ENCODE results near the gene PARVB.
"Not testable (repeated sequence)": the region's sequence is repeated elsewhere in the genome, so short reads cannot be mapped to it uniquely, and the experiment has no call there.

The PARVB gene

DNA sequence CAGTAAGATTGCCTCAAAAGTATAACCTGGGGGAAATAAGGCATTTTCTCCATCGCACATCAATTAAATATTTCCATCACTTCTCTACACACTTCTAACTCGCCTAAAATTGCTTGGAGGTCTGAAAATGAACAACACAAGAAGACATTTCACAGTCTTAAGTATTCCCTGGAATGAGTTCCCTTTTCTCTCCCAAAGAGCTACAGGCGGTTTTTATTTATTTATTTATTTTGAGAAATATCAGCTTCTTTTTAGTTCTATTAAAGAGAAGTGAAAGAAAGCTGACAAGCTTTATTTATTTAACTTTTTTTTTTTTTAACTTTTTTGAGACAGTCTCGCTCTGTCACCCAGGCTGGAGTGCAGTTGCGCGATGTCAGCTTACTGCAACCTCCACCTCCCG, 11.5 kb upstream of the PARVB start:
- no peak overlapping the region for H3K4me3 ChIP-seq (ENCODE audit: control insufficient read depth, low read depth, low read length)
- TF ChIP-seq, protein P1, sequence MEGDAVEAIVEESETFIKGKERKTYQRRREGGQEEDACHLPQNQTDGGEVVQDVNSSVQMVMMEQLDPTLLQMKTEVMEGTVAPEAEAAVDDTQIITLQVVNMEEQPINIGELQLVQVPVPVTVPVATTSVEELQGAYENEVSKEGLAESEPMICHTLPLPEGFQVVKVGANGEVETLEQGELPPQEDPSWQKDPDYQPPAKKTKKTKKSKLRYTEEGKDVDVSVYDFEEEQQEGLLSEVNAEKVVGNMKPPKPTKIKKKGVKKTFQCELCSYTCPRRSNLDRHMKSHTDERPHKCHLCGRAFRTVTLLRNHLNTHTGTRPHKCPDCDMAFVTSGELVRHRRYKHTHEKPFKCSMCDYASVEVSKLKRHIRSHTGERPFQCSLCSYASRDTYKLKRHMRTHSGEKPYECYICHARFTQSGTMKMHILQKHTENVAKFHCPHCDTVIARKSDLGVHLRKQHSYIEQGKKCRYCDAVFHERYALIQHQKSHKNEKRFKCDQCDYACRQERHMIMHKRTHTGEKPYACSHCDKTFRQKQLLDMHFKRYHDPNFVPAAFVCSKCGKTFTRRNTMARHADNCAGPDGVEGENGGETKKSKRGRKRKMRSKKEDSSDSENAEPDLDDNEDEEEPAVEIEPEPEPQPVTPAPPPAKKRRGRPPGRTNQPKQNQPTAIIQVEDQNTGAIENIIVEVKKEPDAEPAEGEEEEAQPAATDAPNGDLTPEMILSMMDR (IDR thresholded peaks at IDR 0.05; ENCODE audit: control insufficient read depth, insufficient read depth, low read depth, low read length, missing control alignments) = no peak
- no peak for DNase-seq (ENCODE audit: low read depth)

DNA sequence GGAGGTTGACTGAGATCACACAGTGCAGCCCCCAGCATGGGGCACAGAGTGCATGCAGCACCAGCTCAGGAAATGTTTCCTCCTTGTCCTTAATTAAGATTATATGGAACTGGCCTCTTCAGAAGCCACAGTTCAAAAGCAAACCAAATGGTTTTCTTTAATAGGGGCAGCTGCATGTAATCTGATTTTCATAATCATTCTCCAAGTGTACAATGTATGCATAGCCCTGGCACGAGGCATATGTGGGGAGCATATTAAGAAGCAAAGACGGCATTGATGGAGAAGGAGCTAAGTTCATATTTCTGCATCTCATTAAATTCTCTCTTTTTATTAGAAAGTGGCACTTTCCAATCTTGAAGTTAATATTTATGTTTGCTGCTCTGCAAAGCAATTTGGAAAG, 9.9 kb upstream of the PARVB start:
- TF ChIP-seq, protein P1 (IDR thresholded peaks at IDR 0.05; ENCODE audit: control insufficient read depth, insufficient read depth, low read depth, low read length, missing control alignments) = no peak
- no peak for DNase-seq (ENCODE audit: low read depth)
- no peak overlapping the region for H3K4me3 ChIP-seq (ENCODE audit: control insufficient read depth, low read depth, low read length)

DNA sequence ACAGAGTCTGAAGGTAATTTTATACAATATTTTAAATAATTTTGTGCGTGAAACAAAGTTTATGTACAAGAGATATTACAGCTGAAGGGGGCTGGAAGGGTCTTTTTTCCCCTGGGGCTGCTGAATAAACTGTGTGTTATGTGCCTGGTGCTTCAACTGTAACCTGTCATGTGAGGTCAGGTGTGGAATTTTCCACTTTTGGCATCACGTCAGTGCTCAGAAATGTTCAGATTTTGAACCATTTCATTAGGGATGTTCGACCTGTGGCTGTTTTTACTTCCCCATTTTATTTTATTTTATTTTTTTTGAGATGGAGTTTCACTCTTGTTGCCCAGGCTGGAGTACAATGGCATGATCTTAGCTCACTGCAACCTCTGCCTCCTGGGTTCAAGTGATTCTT, 7.5 kb upstream of the PARVB start:
- H3K4me3 ChIP-seq (ENCODE audit: control insufficient read depth, low read depth, low read length); DNase-seq (ENCODE audit: low read depth): not testable (repeated sequence)

DNA sequence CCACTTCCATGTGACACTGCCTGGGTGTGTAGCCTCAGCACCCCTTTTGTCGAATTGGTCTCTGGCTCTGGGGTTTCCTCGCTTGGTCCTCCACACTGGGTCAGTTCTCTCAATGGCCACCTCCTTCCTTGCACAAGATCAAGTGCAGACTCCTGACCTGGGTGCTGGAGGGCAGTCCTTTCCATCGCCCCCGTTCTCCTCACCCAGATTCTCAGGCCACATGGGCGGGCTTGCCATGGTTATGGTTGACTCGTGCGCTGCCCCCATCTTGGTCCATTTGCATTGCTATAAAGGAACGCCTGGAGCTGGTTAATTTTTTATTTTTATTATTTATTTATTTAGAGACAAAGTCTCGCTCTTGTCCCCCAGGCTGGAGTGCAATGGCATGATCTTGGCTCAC, 5.5 kb upstream of the PARVB start:
- TF ChIP-seq, protein P1 (IDR thresholded peaks at IDR 0.05; ENCODE audit: control insufficient read depth, insufficient read depth, low read depth, low read length, missing control alignments) = no peak
- DNase-seq (ENCODE audit: low read depth) = no peak
- H3K4me3 ChIP-seq (ENCODE audit: control insufficient read depth, low read depth, low read length) = no peak overlapping the region

DNA sequence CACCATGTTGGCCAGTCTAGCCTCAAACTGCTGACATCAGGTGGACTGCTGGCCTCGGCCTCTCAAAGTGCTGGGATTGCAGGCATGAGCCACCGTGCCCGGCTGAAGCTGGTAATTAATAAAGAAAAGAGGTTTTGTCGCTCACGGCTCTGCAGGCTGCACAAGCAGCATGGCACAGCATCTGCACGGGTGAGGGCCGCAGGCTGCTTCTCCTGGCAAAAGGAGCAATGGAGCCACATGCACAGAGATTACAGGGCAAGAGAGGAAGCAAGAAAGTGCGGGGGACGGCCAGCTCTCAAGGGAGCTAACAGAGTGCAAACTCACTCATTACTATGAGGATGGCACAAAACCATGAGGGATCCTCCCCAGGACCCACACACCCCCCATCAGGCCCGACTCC, 4.7 kb upstream of the PARVB start:
- no peak overlapping the region for H3K4me3 ChIP-seq (ENCODE audit: control insufficient read depth, low read depth, low read length)
- DNase-seq (ENCODE audit: low read depth) = no peak
- TF ChIP-seq, protein P1 (IDR thresholded peaks at IDR 0.05; ENCODE audit: control insufficient read depth, insufficient read depth, low read depth, low read length, missing control alignments) = no peak

DNA sequence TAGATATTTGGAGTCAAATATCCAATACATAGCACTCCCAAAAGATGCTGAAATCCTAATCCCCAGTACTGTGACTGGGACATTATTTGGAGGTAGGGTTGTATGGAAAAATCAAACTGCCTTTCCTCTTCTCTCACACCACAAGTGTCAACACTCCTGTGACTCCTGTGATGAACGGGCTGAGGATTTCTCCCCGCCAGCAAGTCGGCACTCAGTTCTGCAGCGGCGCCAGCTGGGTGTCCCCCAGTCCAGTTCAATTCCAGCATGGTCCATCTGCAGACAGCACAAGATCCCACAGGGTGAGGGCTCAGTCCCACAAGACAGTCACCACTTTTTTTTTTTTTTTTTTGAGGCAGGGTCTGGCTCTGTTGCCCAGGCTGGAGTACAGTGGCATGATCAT, 4.3 kb upstream of the PARVB start:
- no peak overlapping the region for H3K4me3 ChIP-seq (ENCODE audit: control insufficient read depth, low read depth, low read length)
- TF ChIP-seq, protein P1 (IDR thresholded peaks at IDR 0.05; ENCODE audit: control insufficient read depth, insufficient read depth, low read depth, low read length, missing control alignments) = no peak
- DNase-seq (ENCODE audit: low read depth) = no peak

DNA sequence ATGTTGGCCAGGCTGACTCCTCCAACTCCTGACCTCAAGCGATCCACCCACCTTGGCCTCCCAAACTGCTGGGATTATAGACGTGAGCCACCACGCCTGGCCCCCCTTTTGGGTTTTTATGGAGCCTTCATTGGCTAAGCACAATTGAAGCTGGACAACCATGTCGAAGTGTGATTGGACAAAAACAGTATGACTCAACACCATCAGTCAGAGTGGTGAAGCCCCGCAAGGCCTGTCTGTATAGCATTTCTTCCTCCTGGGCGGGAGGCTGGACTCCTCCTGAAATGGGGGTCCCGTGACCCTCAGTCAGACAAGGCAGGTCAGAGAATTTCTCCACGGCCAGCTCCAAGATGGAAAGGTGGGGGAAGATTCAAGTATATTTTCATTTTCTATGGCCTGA, 3.1 kb upstream of the PARVB start:
- TF ChIP-seq, protein P1 (IDR thresholded peaks at IDR 0.05; ENCODE audit: control insufficient read depth, insufficient read depth, low read depth, low read length, missing control alignments) = no peak
- no peak for DNase-seq (ENCODE audit: low read depth)
- H3K4me3 ChIP-seq (ENCODE audit: control insufficient read depth, low read depth, low read length) = no peak overlapping the region
